DMS114 treated with DMSO at 0.1 percent for 48 hours (cell line): ENCODE results near the gene MINAR1.
A peak's percentile ranks its signal among the peaks of the same experiment; 100 is the strongest.
"Not testable (repeated sequence)": the region's sequence is repeated elsewhere in the genome, so short reads cannot be mapped to it uniquely, and the experiment has no call there.

Source experiments
- DNase-seq: peaks from one replicate; lab custom pipeline; 2025; ENCODE audit not compliant: unreplicated experiment; lab: John Stamatoyannopoulos, UW

Gene MINAR1, protein sequence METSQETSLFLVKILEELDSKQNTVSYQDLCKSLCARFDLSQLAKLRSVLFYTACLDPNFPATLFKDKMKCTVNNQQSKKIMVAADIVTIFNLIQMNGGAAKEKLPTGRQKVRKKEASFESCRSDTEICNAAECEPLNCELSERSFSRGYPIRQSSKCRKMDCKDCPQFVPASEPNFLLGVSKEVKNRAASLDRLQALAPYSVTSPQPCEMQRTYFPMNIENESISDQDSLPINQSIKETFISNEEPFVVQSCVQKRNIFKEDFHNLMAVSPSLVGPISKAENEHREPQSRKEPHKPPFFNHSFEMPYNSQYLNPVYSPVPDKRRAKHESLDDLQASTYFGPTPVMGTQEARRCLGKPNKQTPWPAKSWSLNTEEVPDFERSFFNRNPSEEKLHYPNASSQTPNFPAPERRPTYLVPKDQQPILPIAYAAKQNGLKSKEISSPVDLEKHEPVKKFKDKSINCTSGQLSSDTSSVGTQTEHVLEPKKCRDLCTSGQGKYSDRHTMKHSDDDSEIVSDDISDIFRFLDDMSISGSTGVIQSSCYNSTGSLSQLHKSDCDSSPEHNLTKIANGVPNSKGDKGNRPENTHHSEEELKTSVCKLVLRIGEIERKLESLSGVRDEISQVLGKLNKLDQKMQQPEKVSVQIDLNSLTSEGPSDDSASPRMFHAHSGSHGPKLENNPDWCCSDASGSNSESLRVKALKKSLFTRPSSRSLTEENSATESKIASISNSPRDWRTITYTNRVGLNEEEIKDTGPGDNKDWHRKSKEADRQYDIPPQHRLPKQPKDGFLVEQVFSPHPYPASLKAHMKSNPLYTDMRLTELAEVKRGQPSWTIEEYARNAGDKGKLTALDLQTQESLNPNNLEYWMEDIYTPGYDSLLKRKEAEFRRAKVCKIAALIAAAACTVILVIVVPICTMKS

GRCh38 chr15:79431636-79432344 is at the start of gene MINAR1:
MINAR1 (plus strand) TSS chr15:79432336; CDS start chr15:79456148, 23,812 bp downstream.
- peak; percentile 33 for DNase-seq

DNA sequence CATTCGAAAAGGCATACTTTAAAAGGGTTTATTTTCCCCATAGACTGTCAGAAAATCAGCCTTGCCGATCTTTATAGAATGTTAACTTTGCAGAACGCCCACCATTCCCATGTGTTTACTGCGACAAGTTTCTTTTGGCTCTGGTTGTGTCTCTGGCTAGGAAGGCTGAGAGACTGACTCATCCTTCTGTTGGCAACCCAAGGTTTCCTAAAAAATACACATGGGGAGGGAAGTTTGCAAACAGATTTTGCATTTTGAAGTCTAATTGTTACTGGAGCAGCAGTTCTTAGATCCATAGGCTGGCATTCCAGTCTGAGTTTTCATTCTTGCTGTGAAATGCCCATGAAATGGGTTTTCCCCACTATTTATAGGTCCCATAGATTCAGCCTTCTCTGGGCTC is 37.9 kb upstream of the MINAR1 start:
- no peak for DNase-seq

DNA sequence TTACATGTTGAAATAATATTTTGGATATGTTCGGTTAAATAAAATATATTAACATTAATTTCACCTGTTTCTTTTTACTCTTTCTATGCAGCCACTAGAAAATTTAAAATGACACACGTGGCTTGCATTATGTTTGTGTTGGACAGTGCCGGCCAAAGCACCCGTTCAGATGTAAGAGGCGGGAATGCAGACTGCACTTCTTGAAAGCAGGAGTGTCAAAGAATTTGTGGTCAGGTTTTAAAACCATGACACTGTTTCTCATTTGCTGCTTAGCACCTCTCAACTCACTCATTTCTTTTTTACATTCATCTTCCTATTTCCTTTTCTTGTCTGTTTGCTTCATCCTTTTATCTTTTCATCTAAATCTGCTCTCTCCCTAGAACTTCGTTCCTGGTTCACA is 35.3 kb upstream of the MINAR1 start:
- no peak for DNase-seq

- no peak for DNase-seq
These were observed 34.7 kb upstream of the MINAR1 start for GRCh38 chr15:79397269-79397910.

- no peak for DNase-seq
These were observed 32.5 kb upstream of the MINAR1 start for GRCh38 chr15:79399606-79400005.

DNA sequence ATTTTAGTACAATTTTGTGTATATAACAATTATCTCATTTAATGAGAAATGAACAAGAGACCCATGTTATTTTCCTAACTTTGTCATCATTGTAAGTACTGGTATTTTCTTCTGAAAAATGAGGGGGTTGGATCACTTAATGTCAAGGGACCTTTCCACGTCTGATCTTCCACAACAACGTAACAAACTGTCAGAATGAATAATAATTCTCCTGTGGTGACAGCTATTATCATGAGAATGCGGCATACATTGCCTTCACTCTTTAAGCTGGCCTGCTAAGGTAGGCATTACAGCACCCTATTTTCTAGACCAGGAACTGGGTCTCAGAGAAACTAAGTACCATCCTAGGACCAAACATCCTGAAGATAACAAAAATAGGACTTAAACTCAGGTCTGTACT is 31.5 kb upstream of the MINAR1 start:
- DNase-seq = no peak

- DNase-seq = no peak
These were observed 30.8 kb upstream of the MINAR1 start for GRCh38 chr15:79401301-79401700.

- DNase-seq = no peak
These were observed 30.0 kb upstream of the MINAR1 start for GRCh38 chr15:79402136-79402535.

GRCh38 chr15:79403501-79403900 is 28.6 kb upstream of the MINAR1 start:
- no peak for DNase-seq

DNA sequence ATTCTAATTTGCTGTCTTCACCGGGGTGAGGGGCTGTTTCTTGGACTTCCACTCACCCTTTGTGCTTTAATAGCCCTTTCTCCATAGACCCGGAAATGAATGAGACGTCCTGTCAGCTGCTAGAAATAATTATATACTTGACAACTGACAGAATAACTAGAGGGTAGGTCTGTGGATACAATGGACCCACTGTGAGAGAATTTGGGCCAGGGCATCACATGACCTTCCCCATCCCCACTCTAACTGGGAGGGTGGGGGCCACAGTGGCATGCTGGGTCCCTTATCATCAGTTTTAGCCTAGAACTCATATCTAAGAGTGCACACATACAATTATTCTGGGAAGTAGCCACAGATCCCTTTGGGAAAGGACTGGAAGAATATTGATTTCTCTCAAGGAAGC is 25.9 kb upstream of the MINAR1 start:
- DNase-seq = no peak

DNA sequence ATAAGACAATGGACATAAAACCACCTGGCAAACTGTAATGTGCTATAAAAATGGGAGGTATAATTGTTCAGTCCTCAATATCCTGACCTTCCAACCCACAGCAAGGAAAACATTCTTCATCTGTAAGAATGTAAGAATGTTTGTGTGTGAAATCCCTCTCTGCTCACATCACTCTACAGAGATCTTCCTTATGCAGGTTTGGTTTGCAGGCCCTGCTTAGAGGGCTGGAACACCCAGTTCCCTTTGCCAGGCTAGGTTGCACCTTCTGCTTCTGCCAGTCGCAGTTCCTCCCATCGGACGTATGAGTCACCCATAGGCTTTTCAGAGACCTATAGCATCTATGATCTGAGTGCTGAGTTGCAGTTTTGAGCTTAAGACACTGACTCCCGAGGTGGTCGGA is 24.1 kb upstream of the MINAR1 start:
- DNase-seq = no peak

DNA sequence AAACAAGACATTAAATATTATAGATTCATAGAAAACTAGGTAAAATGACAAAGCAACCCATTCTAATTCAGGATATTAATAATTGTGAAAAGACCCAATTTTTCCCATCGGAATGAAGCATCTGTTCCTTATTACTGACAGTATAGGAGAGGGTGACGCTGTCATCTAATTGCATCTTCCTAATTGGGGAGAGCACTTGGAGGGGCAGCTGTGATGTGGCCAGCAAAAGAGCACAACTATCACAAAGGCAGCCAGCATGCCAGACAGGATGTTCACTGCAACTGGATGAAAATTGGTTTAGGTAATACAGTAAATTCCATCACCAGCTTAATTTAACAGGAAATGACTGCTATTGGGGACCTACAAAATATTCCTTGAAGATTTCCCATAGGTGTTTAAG is 21.9 kb upstream of the MINAR1 start:
- no peak for DNase-seq

GRCh38 chr15:79412010-79412409 is 20.1 kb upstream of the MINAR1 start:
- no peak for DNase-seq

DNA sequence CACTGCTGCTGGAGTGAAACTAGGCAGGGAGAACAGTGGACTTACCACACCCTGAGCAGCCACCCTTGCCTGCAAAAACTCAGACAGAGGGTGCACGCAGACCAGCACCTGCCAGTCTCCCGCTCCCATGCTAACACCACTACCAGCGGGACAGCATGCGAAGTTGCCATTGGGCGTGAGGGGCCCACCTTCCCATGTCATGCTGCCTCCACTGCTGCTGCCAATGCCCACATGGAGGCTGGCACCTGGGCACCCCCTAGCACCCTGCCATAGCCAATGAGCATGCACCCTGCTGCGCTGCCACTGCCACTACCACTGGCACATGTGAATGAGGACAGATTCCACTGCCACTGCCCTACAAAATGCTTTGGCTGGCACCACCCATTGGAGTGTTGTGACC is 19.7 kb upstream of the MINAR1 start:
- no peak for DNase-seq

- no peak for DNase-seq
These were observed 15.3 kb upstream of the MINAR1 start for GRCh38 chr15:79416876-79417275.

DNA sequence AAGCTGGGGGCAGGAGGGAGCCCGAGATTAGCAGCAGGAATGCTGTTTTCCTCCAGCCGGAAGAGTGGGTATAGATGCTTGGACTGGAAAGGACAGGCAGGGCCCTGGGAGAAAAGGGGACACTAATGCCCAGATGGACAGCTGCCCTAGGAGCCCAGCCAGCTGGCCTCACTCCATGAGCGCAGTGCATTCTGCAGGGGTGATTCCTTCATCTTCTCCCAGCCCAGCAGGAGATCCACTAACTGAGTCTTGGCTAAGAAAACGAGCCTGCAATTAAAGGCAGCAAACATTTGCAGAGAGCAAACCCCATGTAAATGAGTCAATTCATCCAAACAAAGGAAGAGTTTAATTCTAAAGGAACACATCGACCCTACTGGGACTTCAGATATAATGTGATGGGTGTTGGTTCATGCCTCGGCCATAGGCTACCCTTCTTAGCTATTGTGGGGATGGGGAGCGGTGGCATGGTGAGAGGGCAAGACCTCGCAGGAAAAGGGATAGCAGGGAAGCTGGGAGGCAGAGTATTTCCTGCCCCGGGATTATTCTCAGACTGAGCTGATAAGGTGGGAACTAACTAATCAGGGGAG is 13.3 kb upstream of the MINAR1 start:
- DNase-seq = no peak

DNA sequence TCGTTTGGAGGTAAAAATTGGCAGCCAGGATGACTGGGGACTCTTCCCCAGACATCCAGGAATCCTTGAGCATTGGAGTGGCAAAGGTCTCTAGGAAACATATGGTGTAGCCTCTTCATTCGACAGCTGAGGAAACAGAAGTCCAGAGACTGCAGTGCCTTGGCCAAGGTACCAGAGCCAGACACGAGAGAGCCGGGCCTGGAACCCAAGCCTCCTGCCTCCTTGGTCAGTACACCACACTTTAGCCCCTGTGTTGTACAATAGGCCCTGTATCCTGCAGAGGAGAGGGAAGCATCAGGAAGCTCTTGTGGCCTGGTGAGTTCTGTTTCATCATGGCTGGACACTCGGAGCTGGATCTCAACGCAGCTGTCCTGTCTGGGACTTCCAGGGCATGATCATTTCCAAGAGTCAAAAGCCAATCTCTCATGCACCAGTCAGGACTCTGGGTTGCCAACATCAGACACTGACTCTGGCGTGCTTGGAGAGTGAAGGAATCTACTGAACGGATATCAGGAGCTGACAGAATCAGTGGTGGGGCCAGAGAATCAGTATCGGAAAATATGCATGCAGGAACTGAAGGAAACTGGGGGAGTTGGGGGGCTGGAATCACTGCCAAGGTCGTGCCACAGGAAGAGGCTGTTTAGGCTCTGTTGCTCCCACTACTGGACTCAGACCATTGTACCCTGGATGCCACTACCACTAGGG is 6.4 kb upstream of the MINAR1 start:
- DNase-seq = no peak

- DNase-seq = not testable (repeated sequence)
These were observed 5.2 kb upstream of the MINAR1 start for GRCh38 chr15:79426899-79427298.

- no peak for DNase-seq
These were observed 4.1 kb upstream of the MINAR1 start for GRCh38 chr15:79427781-79428598.
